Glomerular endothelial cell (primary cell): ENCODE results near the gene CD63. TPM values are rescaled to one million over a fixed set of nuclear protein-coding genes. Genes with fewer than 3 reads are reported as not detected.

Source experiments
- DNase-seq: peaks from one replicate; pipeline ENCODE4 v3.0.0-alpha.2; 2011; ENCODE audit warnings: low read depth, low spot score; ENCODE audit errors: extremely low read depth
- total RNA-seq: library from RNA; depleted of rRNA; stranded (reverse); fragments of >200 nt; gene quantifications from 2 replicates; pipeline ENCODE4 v1.2.3, GENCODE V29; 2015

The CD63 gene
- total RNA-seq, 1 donor from 2014 or later, result 1,119 TPM

DNA sequence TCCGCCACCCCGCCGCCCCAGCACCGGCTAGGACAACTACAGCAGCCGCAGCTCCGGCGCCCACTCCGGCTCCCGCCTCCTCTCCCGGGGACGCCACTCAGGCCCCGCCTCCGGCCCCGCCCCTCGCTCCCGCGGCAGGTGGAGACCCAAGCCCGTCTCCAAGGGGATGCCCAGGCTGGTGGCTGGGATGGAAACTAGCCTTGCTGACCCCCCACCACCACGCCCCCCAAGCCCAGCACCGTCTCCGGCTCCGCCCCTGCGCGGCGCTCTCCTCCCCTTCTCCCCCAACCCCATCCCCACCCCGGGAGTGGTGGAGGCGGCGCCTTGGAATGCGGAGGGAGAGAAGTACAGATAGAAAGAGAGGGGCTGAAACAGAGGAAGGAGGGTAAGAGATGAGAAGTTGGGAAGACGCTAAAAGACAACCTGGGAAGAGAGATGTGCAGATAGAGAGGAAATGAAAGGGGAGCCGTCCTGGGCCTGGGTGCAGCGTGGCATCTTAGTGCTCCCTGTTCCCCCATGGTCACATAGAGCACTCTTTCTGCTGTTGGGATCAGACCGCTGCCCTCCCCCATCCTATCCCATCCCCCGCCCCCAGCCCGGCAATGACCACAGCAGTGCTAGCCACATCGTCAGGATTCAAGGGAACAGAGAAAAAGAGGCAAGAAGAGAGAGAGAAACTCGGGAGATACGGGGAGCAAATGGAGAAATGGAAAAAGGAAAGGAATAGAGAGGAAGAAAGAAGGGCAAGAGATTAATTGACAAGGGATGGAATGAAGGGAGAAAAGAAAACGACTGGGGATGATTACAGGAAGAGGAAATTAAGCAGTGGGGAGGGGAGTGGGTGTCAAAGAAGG is 20.7 kb downstream of the CD63 start, which contains the start of gene ITGA7:
Gene ITGA7 (minus strand): TSS at position 64 of the 854 bp plus-strand sequence. CDS start 222 bp downstream, outside the sequence.
- DNase-seq, result no peak

- DNase-seq, result no peak
Measured at GRCh38 chr12:55707219-55707671, 21.6 kb downstream of the CD63 start.

GRCh38 chr12:55706568-55707218 is 22.1 kb downstream of the CD63 start:
- DNase-seq, result no peak

- DNase-seq, result no peak
Measured at GRCh38 chr12:55705782-55706402, 22.9 kb downstream of the CD63 start.

DNA sequence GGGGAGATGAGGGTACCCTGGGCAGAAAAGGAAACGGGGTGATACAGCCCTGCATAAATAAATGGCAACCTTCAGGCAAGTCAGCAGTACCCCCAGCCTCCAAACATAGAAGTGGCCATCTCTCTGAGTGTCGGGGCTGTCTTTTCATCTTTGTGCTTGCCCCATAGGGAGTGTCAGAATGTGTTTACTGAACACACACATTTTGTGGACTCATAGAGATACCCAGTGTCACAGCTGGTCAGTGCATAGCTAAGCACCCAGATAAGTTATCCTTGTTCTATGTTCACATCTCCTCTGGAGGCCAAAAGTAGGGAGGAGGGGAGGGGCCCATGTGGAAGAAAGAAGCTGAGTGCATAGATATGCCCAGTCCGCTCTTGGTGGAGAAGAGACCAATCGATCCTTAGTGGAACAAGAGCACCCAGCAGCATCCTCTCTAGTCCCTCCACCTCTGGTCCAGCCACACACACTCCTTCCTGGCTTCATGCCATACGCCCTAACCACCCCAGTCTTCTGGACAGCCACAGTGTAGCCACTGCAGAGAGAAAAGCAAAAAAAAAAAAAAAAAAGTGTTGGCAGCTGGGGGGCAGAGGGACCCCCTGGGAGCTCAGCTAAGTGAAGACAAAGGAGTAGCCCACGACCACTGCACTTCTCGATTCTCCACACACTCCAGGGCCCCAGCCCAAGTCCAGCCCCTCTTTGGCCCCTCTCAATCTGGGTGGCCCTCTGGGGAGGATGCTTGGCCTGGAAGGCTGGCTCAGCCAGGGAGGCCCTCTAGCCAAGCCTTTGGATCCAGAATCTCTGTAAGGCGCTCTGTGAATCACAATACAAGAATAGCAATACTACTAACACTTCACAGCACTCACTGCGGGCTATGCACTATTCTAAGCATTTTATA is 23.7 kb downstream of the CD63 start:
- DNase-seq, result no peak

GRCh38 chr12:55703901-55704761 is 24.7 kb downstream of the CD63 start:
- DNase-seq, result no peak

DNA sequence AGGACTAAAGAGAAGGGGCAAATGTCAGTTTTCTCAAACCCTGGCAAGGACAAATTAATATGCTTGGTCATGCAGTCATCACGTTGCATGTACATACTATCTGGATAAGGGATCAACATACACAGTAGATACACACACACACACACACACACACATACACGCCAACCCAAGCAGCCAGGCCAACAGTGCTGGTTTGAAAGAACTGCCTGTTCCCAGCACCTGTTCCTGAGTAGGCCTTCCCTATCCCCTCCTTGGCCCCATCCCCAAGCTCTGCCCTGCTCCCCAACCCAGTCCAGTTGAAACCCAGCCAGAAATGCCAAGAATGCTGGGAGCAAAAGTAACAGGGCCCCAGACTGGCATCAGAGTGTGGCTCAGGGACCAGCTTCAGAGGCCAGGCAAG is 25.5 kb downstream of the CD63 start:
- DNase-seq, result no peak

DNA sequence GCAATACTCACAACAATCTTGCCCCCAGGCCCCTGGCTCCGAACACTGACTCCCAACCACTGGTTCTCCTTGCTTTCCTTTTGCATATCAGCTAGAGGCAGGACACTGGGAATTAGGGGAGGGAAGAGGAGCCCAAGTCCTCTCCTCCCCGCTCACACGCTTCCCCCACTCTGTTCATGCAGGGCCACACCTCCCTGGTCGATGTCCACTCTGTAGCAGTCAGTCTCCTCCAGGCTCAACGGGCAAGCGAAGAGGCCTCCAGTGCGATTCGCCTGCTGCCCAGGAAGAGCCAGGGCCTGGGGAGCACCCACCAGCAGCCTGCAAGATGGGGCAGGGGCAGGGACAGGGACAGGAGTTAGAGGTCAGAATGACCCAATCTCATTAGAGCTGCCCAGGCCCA is 25.9 kb downstream of the CD63 start:
- no peak for DNase-seq

DNA sequence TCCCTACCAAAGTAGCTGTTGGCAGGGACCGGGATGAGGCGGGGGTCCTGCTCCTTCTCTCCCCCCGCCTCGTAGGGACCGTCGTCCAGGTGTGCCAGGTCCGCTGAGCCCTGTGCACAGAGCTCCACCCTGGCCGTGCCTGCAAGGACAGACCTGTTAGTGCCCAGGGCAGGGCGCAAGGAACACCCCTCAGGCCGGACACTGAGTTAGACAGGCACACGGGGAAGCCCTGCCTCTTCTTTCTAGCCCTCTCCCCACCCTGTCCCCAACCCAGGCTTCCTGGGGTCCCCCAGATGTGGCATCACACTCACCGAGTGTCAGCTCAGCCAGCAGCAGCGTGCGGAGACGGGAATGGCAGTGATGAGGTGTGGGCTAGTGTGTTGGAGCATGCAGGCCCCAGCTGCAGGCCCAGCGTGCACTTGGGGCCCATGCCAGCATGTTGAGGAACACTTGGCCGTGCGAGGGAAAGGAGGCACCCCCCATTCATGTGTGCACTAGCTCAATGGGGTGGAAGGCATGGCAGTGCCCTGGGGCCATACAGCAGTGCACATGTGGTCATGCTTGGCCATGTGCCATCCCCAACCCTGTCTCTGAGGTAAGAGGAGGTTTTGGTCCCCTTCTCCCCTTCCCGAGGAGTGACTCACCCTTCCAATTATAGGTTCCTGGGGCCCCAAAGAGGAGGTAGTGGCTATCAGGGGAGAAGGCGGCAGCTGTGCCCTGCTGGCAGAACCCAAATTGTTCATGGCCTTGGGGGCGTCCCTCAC is 28.4 kb downstream of the CD63 start:
- DNase-seq, result no peak

DNA sequence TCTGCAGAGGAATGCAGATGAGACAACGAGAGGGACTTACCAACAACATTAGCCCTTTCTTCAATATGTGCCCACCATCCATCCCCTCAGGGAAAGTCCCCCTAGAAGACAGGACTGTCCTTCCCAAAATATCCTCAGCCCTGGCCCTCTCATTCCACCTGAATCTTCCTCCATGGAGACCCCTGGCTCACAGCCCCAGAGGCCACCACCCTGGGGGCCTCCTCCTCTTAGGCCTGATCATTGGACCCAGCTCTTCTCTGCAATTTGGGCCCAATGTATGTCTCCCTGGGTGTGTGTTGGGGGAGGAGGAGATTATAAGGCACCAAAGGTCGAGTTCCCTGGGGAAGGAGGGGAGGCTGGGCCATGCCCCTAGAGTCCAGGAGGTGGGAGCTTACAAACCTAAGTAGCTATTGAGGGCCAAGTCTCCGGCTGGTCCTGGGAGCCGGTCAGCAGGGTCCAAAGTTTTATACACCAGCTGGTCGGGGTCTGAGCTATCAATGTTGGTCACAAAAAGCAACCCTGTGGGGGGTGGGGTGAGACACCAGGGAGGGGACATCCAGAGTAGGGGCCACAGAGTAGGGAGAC is 29.2 kb downstream of the CD63 start:
- no peak for DNase-seq

DNA sequence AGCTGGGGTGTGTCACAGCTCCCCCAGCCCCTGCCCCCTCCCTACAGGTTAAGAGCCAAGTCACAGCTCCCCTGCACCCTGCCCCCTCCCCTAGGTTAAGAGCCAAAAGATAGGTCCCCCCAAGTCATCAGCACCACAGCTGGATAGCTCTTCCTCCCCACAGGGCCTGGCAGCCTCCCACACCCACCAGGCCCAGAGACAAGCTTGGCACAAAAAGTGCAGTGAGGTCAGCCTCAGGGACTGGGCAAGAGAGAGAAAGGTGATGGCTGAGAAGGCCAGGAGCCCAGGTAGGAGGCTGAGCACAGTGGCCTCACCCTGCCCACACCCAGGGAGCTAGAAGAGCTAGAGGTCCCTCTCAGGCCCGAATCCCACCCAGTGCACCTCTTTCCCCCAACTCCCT is 29.8 kb downstream of the CD63 start:
- DNase-seq, result no peak

- DNase-seq, result no peak
Measured at GRCh38 chr12:55698241-55698955, 30.4 kb downstream of the CD63 start.

- no peak for DNase-seq
Measured at GRCh38 chr12:55697686-55698085, 31.1 kb downstream of the CD63 start.

DNA sequence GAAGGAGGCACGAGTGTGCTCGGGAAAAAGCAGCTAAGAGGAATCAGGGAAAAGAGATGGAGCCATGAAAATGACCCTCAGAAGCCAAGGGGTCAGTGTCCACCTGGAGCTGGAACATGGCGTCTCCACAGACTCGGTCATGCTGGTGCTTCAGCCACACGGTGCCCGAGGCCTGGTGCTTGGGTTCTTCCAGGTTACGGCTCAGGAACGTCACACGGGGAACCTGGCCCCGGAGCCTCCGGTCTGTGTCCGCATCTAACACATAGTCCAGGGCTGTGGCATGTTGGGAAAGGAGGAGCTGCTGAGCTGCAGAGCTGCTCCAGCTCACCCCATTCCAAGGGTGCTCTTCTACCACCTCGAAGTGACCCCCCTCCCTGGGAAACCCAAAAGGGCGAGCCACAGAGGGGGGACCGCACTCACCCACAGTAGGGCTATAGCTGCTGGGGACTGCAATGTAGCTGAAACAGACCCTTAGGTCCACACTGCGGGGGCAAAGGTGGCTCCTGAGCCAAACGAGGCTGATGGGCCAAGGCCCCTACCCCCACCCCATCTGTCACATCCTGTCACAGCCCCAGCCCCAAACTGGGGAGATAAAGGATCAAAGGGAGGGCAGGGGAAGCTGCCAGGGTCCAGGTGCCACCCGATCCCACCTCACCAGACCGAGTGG is 31.9 kb downstream of the CD63 start:
- no peak for DNase-seq

DNA sequence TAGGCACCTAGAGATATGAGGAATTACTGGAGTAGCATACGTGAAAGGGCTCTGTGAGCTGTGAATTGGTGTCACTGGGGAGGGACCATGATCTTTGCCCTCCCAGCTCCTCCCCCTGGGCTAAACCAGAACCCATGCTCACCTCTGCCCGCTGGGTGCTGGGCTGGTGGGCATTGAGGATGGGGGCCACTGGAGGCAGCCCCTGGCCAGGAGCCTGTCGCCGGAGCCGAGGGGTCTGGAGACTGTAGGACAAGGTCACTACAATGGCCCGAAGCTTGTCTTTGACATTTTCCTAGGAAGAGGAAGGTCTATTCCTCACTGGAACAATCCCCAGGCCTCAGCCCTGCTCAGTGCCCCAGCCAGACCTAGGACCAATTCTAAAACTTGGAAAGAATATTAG is 32.7 kb downstream of the CD63 start:
- DNase-seq, result no peak

DNA sequence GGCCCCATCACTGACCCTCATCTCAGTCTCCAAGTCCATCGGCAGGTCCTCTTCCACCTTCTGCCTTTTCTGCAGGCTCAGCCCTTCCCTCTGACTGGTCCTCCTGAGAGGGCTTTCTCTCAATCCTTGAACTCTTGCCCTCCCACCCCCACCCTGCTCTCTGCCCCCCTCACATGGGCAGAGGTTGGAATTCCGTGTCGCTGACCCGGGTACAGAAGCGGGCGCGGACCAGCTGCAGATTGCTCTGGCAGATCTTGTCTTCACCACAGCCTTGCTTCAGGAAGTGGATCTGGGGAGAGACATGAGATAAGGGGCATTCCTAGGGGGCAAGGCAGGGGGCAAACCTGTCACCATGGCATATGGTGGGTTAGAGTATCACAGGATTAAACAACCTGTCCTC is 33.5 kb downstream of the CD63 start:
- no peak for DNase-seq

- no peak for DNase-seq
Measured at GRCh38 chr12:55694651-55695050, 34.2 kb downstream of the CD63 start.

- no peak for DNase-seq
Measured at GRCh38 chr12:55694188-55694515, 34.7 kb downstream of the CD63 start.
